Measurements from ENCODE around the gene PARN. TPM values are rescaled to one million over a fixed set of nuclear protein-coding genes. Genes with fewer than 3 reads are reported as not detected.
"Not testable (repeated sequence)": the region's sequence is repeated elsewhere in the genome, so short reads cannot be mapped to it uniquely, and the experiment has no call there.

The PARN gene
- total RNA-seq, 1 experiment from 2014 or later, result 27.2 TPM

DNA sequence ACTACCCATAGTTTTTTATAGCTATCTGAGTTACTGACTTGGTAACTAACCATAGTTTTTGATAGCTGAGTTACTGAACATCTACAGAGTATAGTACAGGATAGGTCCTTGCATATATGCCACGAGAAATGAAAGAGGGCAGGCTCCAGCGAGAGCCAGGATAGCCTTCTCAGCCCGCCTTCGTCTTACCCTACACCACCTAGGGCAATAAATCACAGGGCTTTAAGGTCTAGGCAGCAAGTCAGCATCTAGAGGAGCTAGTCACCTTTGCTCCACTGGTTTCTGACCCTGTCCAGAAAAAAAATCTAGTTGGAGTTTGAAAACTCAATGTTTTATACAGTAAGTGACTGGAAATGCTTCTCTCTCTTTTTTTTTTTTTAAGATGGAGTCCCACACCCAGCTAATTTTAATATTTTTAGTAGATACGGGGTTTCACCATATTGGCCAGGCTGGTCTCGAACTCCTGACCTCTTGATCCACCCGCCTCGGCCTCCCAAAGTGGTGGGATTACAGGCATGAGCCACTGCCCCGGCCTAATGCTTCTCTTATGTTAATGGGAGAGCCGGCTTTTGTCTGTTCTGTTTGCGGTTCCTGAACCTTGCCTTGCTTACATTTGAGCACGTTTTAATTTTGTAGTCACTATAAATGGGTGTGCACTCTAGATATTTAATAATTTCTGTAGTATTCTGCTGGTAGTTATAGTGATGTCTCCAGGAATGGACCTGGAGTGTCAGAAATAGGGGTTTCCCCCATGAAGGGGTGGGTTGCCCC lies 5.5 kb upstream of the PARN start:
- DNase-seq (ENCODE audit: low spot score), result no peak
- in situ Hi-C loops (cut with HindIII; ENCODE audit: low sequenced_read_pairs), result no loop called here

DNA sequence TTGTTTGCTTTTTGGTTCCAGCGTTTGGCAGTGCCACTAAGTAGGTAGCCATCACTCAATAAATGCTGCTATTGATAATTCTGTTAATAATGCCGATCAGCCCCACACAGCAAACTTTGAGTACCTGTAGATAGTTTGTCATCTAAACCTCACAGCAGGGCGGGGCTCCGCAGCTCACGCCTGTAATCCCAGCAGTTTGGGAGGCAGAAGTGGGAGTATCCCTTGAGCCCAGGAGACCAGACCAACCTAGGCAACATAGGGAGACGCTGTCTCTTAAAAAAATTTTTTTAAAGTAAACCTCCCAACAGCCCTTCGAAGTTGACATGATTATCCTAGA lies 4.3 kb upstream of the PARN start:
- in situ Hi-C loops (cut with HindIII; ENCODE audit: low sequenced_read_pairs), result no loop called here
- DNase-seq (ENCODE audit: low spot score), result no peak

DNA sequence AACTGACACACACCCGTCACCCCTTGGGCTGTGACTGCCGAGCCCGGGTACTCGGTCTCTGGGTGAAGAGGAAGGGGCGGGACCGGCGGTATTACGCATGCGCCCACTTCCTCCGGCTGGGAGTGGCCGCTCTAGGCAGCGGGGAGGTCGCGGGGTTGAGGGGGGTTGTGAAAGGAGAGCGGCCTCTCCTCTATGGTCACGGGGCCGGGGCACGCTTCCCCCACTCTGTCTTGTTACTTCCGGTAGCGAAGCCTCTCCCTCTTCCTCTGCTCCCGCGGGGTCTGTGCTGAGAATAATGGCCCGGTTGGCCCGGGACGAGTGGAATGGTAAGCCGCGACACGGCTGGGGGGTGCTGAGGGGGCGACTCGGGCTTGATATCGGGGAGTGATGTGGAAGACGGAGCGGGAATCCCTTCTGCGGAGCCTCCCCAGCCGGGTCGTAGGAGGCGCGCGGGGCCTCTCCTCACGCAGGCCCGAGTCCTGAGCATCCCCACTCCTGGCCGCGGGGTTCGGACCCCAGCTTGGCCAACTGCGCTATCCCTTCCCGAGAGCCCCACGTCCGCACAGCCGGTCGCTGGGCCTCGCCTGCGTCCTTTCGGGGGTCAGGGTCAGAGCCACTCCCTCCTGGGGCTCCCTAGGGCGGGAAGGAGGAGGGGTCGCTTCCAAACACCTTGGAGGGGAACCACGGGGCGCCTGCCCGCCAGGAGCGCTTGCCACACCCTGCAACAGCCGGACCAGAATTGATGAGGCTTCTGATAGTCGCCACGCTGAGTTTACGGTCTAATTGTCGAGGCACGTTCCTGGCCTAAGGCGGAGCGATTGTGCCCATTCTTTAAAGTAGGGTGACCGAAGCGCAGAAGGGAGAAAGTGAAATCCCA lies 2.9 kb upstream of the PARN start, which contains the start of gene BFAR:
Gene BFAR, plus strand, starts transcription at position 259 of the 877 bp plus-strand sequence. CDS start 11,396 bp downstream, outside the sequence.
- in situ Hi-C loops (cut with HindIII; ENCODE audit: low sequenced_read_pairs), result no loop called here
- DNase-seq (ENCODE audit: low spot score), result peak; percentile 98

DNA sequence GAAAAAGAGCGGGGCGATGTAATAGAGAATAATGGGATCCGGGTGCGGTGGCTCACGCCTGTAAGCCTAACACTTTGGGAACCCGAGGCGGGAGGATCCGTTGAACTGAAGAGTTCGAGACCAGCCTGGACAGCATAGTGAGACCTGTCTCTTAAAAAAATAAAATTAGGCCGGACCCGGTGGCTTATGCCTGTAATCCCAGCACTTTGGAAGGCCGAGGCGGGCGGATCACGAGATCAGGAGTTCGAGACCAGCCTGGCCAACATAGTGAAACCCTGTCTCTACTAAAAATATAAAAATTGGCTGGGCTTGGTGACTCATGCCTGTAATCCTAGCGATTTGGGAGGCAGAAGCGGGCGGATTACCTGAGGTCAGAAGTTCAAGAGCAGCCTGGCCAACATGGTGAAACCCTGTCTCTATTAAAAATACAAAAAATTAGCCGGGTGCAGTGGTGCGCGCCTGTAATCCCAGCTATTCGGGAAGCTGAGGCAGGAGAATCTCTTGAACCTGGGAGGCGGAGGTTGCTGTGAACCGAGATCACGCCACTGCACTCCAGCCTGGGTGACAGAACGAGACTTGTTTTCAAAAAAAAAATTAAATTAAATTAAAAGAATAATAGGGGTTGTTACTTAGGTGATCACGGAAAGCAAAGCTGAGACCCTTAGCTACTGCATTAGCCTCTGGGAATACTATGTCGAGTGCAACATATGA lies 715 bp upstream of the PARN start:
- in situ Hi-C loops (cut with HindIII; ENCODE audit: low sequenced_read_pairs); DNase-seq (ENCODE audit: low spot score): not testable (repeated sequence)

- DNase-seq (ENCODE audit: low spot score), result peak; percentile 23
- in situ Hi-C loops (cut with HindIII; ENCODE audit: low sequenced_read_pairs), result no loop called here
Measured at GRCh38 chr16:14629612-14629918, 495 bp downstream of the PARN start.

GRCh38 chr16:14628806-14629611 lies 1.1 kb downstream of the PARN start:
- in situ Hi-C loops (cut with HindIII; ENCODE audit: low sequenced_read_pairs), result no loop called here
- DNase-seq (ENCODE audit: low spot score), result peak; percentile 17

DNA sequence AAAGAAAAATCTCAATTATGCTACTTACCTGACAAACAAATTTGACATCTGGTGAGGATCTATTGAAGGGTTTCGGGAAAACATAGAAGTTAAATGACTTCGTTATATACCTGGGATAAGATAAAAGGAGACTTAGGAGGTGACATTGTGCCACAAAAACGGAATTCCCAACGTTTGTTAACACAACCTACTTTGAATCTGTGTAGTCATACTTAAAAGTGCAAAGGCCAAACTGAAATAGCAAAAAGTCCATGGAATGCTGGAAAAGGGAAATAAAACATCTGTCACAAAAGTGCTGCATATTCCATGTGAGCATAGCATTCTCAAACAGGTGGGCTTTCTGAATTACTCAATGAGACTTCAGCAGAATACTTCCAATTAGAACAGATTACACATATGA lies 3.0 kb downstream of the PARN start:
- no peak for DNase-seq (ENCODE audit: low spot score)
- in situ Hi-C loops (cut with HindIII; ENCODE audit: low sequenced_read_pairs), result no loop called here

GRCh38 chr16:14618566-14618965 lies 11.5 kb downstream of the PARN start:
- no peak for DNase-seq (ENCODE audit: low spot score)
- in situ Hi-C loops (cut with HindIII; ENCODE audit: low sequenced_read_pairs), result no loop called here

DNA sequence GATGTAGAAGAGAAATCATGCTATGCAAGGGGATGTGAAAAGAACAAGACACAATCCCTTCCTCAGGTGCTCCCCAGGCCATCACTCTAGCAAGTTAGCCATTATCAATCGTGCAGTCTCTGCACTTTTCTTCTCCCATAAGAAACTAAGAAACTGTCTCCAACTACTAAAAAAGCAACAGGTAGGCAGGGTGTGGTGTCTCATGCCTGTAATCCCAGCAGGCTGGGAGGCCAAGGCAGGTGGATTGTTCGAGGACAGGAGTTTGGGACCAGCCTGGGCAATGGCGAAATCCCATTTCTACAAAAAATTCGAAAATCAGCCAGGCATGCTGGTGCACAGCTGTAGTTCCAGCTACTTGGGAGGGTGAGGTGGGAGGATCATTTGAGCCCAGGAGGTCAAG lies 13.8 kb downstream of the PARN start:
- DNase-seq (ENCODE audit: low spot score), result no peak
- in situ Hi-C loops (cut with HindIII; ENCODE audit: low sequenced_read_pairs), result no loop called here

- DNase-seq (ENCODE audit: low spot score), result no peak
- in situ Hi-C loops (cut with HindIII; ENCODE audit: low sequenced_read_pairs), result no loop called here
Measured at GRCh38 chr16:14613991-14614390, 16.1 kb downstream of the PARN start.

GRCh38 chr16:14611660-14612059 lies 18.4 kb downstream of the PARN start:
- in situ Hi-C loops (cut with HindIII; ENCODE audit: low sequenced_read_pairs), result no loop called here
- DNase-seq (ENCODE audit: low spot score), result no peak

DNA sequence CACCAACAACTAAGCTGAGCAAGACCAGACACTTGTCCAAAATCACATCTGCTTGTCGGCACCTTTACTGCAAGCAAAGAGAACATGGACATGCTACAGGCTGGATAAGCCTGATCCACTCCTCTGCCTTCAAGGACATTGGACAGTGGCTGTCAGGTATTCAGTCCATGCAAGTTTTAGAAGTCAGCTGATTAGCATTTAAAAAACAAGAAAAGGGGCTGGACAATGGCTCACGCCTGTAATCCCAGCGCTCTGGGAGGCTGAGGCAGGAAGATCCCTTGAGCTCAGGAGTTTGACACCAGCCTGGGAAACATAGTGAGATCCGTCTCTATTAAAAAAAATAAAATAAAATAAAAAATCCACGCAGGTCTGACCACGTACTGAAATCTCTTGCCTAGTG lies 20.3 kb downstream of the PARN start:
- no peak for DNase-seq (ENCODE audit: low spot score)
- in situ Hi-C loops (cut with HindIII; ENCODE audit: low sequenced_read_pairs), result no loop called here

DNA sequence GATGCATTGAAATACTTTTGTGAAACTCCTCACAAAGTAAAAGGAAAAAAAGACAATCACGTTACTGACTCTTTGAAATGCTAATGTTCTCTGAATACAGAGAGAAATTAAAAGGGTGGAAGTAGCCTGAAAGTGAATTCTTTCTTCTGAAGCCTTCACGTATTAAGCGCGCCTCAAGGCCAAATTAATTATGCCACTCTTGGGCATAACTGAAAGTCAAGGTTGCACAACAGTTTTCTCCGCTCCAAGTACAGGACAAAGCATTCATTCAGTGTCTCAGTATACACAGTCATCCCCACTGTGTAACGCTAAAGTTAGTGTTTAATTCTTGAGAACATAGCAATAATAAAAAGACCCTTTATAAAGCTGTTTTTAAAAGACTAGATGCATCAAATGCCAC lies 21.5 kb downstream of the PARN start:
- in situ Hi-C loops (cut with HindIII; ENCODE audit: low sequenced_read_pairs), result no loop called here
- DNase-seq (ENCODE audit: low spot score), result no peak

GRCh38 chr16:14608111-14608566 lies 21.9 kb downstream of the PARN start:
- in situ Hi-C loops (cut with HindIII; ENCODE audit: low sequenced_read_pairs), result no loop called here
- DNase-seq (ENCODE audit: low spot score), result no peak

GRCh38 chr16:14606102-14606501 lies 24.0 kb downstream of the PARN start:
- in situ Hi-C loops (cut with HindIII; ENCODE audit: low sequenced_read_pairs), result no loop called here
- no peak for DNase-seq (ENCODE audit: low spot score)

DNA sequence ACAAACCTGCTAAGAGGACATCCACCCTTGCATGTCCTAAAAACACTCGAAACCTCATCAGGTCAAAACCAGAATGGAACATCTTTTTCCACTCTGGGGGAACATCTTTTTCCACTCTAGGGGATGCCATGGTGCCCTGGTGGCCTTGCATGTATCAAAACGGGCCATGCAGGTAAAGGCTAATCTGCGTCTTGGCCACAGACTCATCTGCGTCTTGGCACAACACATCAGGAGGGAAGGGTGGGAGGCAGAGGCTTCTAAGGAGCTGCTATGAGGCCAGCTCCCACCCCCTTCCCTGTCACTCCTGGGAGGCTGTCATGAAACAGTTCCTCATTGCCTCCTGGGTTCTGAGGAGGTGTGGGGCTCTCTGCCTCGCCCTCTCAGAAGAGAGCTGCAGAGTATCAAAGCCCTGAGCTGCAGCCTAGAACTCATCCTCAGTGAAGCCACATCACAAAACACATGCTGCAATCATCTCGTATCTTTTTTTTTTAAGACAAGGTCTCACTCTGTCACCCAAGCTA lies 27.6 kb downstream of the PARN start:
- no peak for DNase-seq (ENCODE audit: low spot score)
- in situ Hi-C loops (cut with HindIII; ENCODE audit: low sequenced_read_pairs), result no loop called here

DNA sequence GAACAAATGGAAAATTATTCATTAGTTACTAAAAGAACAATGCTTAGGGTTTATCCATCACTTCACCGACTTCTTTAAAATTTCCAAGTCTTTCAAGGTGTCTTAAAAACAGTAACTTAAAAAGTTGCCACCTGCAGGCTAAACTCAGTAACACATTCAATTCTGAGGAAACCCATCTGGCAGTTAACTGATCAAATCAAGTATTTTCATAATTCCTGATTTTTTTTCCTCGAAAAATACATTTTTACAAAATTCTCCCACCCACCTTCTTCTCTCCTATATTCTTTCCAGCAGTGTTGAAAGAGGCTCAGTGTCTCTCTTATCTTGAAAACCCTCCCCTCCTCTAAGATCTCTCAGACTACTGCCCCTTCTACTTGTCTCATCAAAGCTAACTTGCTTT lies 29.9 kb downstream of the PARN start:
- peak; percentile 3 for DNase-seq (ENCODE audit: low spot score)
- in situ Hi-C loops (cut with HindIII; ENCODE audit: low sequenced_read_pairs), result no loop called here

DNA sequence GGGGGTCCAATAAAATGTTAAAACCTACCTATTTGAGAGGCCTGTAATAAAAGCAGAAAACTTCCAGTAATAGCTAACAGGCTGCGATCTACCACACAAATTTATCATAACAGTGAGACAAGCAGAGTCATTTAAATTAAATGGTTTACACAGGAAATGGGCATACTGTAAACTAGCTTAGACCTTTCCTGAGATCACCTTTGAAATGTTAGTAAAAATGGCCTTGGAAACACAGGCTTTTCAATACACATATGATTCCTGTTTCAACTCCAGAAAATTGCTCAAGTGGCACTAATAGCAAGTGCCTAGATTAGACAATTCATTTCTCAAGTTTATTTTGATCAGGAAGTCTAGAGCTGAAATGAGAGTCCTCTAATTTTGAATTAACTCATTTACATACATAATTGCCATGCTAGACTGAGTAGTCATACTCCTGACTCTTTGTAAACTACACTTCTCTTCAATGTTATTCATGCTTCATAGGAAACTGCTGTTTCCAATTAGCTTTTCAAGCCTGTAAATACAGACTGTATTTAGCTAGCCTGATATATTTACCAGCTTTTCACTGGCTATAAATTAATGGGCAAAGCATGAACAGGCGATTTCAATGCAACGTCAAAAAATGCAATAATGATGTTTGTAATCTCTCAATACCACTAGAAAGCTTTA lies 43.3 kb downstream of the PARN start:
- DNase-seq (ENCODE audit: low spot score), result no peak
- in situ Hi-C loops (cut with HindIII; ENCODE audit: low sequenced_read_pairs), result no loop called here

Data from G401 (cell line).